Endothelial cell (in vitro differentiated cells): ENCODE measurements around the gene DLGAP1. TPM values are rescaled to one million over a fixed set of nuclear protein-coding genes. Genes with fewer than 3 reads are reported as not detected.
A peak's percentile ranks its signal among the peaks of the same experiment; 100 is the strongest.
"Not testable (repeated sequence)": the region's sequence is repeated elsewhere in the genome, so short reads cannot be mapped to it uniquely, and the experiment has no call there.

Experiments
- DNase-seq: peaks from one replicate; pipeline ENCODE4 v3.0.0; 2021; ENCODE audit warnings: low spot score
- H3K27ac Mint-ChIP-seq: one replicate; pipeline ENCODE4 v1.8.0; 2021; ENCODE audit warnings: mixed read lengths, inconsistent platforms; ENCODE audit not compliant: unreplicated experiment
- H3K27me3 Mint-ChIP-seq: one replicate; pipeline ENCODE4 v1.8.0; 2021; ENCODE audit warnings: mild to moderate bottlenecking, moderate library complexity, mixed read lengths, inconsistent platforms; ENCODE audit not compliant: unreplicated experiment
- H3K36me3 Mint-ChIP-seq: one replicate; pipeline ENCODE4 v1.8.0; 2021; ENCODE audit warnings: mild to moderate bottlenecking, low read depth, mixed read lengths, inconsistent platforms; ENCODE audit not compliant: unreplicated experiment
- H3K4me1 Mint-ChIP-seq: one replicate; pipeline ENCODE4 v1.8.0; 2021; ENCODE audit warnings: mild to moderate bottlenecking, mixed read lengths, inconsistent platforms; ENCODE audit not compliant: unreplicated experiment
- H3K4me3 Mint-ChIP-seq: one replicate; pipeline ENCODE4 v1.8.0; 2021; ENCODE audit warnings: mild to moderate bottlenecking, mixed read lengths, inconsistent platforms; ENCODE audit not compliant: unreplicated experiment
- H3K9me3 Mint-ChIP-seq: one replicate; pipeline ENCODE4 v1.8.0; 2021; ENCODE audit warnings: mixed read lengths, inconsistent platforms; ENCODE audit not compliant: unreplicated experiment
- total RNA-seq: library from RNA; stranded (reverse); fragmentation: NEBNext Ultra II Directional; extraction: Animal tissue kit (Norgen Biotek cat#: 25700); gene quantifications from one replicate; pipeline ENCODE4 v1.2.1, GENCODE V29; 2021; ENCODE audit not compliant: unreplicated experiment
- TF ChIP-seq, protein P1 (sequence below): fragments of 200-600 bp; sonication (generic); IDR thresholded peaks from one replicate; pipeline ENCODE4 v1.5.0; 2021; ENCODE audit warnings: antibody characterized with exemption; ENCODE audit not compliant: unreplicated experiment

The DLGAP1 gene
- total RNA-seq, 1 donor from 2014 or later = 1.8 TPM

- TF ChIP-seq, protein P1, sequence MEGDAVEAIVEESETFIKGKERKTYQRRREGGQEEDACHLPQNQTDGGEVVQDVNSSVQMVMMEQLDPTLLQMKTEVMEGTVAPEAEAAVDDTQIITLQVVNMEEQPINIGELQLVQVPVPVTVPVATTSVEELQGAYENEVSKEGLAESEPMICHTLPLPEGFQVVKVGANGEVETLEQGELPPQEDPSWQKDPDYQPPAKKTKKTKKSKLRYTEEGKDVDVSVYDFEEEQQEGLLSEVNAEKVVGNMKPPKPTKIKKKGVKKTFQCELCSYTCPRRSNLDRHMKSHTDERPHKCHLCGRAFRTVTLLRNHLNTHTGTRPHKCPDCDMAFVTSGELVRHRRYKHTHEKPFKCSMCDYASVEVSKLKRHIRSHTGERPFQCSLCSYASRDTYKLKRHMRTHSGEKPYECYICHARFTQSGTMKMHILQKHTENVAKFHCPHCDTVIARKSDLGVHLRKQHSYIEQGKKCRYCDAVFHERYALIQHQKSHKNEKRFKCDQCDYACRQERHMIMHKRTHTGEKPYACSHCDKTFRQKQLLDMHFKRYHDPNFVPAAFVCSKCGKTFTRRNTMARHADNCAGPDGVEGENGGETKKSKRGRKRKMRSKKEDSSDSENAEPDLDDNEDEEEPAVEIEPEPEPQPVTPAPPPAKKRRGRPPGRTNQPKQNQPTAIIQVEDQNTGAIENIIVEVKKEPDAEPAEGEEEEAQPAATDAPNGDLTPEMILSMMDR = no peak
- peak; percentile 22 for DNase-seq
- H3K27me3 Mint-ChIP-seq = no peaks in the 10 kb centered on the region
- H3K4me1 Mint-ChIP-seq = peaks cover 2% of the 10 kb centered on the region
- H3K36me3 Mint-ChIP-seq = no peaks in the 10 kb centered on the region
- no peaks in the 10 kb centered on the region for H3K9me3 Mint-ChIP-seq
- no peak overlapping the region for H3K4me3 Mint-ChIP-seq
- H3K27ac Mint-ChIP-seq = no peak overlapping the region
Observed at GRCh38 chr18:3603421-3604234, 851.5 kb downstream of the DLGAP1 start.

DNA sequence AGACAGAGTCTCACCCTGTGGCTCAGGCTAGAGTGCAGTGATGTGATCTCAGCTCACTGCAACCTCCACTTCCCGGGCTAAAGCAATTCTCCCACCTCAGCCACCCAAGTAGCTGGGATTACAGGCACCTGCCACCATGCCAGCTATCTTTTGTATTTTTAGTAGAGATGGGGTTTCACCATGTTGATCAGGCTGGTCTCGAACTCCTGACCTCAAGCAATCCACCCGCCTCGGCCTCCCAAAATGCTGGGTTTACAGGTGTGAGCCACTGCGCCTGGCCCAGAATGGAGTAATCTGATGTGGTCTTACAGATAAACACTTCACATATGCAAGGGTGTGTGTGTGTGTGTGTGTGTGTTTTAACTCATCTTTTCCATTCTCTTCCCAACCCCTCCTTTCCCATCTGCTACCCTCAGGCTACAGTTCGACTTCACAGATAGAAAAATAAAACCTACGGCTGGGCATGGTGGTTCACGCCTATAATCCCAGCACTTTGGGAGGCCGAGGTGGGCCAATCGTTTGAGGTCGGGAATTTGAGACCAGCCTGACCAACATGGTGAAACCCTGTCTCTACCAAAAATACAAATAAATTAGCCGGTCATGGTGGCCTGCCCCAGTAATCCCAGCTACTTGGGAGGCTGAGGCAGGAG, 853.9 kb downstream of the DLGAP1 start:
- not testable (repeated sequence) for H3K27ac Mint-ChIP-seq

DNA sequence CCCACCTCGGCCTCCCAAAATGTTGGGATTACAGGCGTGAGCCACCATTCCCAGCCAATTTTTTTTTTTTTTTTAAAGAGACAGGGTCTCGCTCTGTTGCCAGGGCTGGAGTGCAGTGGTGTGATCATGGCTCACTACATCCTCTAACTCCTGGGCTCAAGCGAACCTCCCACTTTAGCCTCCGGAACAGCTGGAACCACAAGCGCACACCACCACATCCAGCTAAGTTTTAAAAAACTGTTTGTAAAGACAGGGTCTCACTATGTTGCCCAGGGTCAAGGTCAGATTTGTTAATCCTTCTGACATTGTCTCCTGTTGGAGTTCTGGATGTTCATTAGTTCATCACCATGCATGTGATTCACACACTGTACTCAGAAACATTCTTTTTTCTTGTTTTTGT, 855.2 kb downstream of the DLGAP1 start:
- no peak overlapping the region for H3K4me3 Mint-ChIP-seq
- TF ChIP-seq, protein P1 = no peak
- H3K27me3 Mint-ChIP-seq = peaks cover 3% of the 10 kb centered on the region
- no peak overlapping the region for H3K27ac Mint-ChIP-seq
- no peaks in the 10 kb centered on the region for H3K36me3 Mint-ChIP-seq
- H3K4me1 Mint-ChIP-seq = peaks cover 30% of the 10 kb centered on the region
- no peaks in the 10 kb centered on the region for H3K9me3 Mint-ChIP-seq
- DNase-seq = no peak

More for the DNA sequence above, 853.9 kb downstream of the DLGAP1 start:
- H3K4me1 Mint-ChIP-seq = peaks cover 20% of the 10 kb centered on the region
- H3K27me3 Mint-ChIP-seq, H3K36me3 Mint-ChIP-seq, H3K9me3 Mint-ChIP-seq, DNase-seq, H3K4me3 Mint-ChIP-seq: not testable (repeated sequence)

GRCh38 chr18:3599195-3599594, 855.9 kb downstream of the DLGAP1 start:
- DNase-seq = no peak
- no peak overlapping the region for H3K27ac Mint-ChIP-seq
- peaks cover 9% of the 10 kb centered on the region for H3K27me3 Mint-ChIP-seq
- TF ChIP-seq, protein P1 = no peak
- peaks cover 37% of the 10 kb centered on the region for H3K4me1 Mint-ChIP-seq
- H3K4me3 Mint-ChIP-seq = no peak overlapping the region
- H3K36me3 Mint-ChIP-seq = no peaks in the 10 kb centered on the region
- no peaks in the 10 kb centered on the region for H3K9me3 Mint-ChIP-seq

DNA sequence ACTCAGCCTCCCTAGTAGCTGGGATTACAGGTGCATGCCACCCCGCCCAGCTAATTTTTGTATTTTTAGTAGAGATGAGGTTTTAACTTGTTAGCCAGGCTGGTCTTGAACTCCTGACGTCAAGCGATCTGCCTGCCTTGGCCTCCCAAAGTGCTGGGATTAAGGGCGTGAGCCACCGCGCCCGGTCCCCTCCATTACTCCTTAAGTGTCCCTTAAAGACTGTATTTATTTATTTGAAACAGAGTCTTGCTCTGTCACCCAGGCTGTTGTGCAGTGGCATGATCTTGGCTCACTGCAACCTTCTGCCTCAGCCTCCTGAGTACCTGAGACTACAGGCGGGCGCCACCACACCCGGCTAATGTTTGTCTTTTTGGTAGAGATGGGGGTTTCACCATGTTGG, 856.5 kb downstream of the DLGAP1 start:
- no peak for DNase-seq
- TF ChIP-seq, protein P1 = no peak
- Mint-ChIP-seq H3K4me3 (no peak overlapping the region), H3K4me1 (peaks cover 37% of the 10 kb centered on the region), H3K9me3 (no peaks in the 10 kb centered on the region), H3K27ac (no peak overlapping the region), H3K27me3 (peaks cover 9% of the 10 kb centered on the region), H3K36me3 (no peaks in the 10 kb centered on the region)
